ENCODE measurements around the gene BCL7C.

The BCL7C gene

DNA sequence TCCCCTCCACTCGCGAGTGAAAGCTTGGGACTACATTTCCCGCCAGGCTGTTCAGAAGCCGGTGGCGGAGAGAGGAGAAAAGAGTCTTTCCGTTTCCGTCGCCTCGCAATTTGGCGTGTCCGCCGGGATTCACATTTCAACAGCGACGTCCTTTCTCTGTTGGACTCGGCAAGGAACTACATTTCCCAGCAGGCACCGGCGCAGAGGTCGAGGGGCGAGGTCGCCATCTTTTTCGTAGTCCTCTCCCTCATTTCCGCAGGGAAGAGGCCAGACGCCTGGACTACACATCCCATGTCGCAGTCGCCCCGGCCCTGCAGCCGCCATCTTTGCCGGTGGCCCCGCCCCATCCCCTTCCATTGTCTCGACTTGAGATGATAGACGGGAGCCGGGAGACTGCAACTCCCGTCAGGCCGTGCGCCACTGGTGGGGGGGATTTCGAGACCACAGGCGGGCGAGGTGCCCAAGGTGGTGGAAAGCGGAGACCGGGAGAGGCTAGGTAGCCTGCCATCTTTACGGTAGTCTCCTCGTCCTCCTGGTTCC lies 28.6 kb upstream of the BCL7C start:
- DNase-seq: peak; percentile 100

DNA sequence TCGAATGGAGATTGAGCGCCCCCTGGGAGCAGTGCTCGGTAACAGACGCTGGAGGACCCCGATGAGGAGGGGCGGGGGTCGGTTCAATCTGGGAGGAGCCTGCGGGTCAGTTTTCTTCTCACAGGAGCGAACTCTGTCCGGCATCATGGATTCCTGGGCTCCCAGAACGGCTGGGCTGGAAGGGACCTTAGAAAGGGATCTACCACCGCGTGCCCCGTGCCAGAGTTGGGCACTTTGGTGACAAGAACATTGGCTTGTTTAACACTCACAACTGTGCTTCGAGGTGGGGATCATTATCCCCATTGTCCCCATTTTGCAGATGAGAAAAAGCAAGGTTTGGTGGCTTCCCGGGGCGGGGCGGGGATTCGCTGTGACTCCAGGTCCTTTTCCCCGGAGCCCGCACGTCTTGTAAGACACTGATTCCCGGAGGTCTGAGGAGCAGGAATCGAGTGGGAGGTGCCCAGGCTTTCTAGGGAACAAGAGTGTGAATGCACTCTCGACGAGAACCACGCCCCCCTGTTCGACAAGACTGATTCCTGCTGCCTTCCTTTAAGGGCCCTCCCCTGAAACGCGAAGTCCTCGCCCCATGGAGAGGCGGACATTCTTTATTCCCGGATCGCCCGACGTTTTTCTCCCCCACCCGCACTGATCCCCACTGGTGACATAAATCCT lies 28.0 kb upstream of the BCL7C start:
- peak; percentile 85 for DNase-seq

GRCh38 chr16:30921459-30921747 lies 27.5 kb upstream of the BCL7C start:
- DNase-seq: no peak

- no peak for DNase-seq
Observed at GRCh38 chr16:30920891-30921290, 27.0 kb upstream of the BCL7C start.

DNA sequence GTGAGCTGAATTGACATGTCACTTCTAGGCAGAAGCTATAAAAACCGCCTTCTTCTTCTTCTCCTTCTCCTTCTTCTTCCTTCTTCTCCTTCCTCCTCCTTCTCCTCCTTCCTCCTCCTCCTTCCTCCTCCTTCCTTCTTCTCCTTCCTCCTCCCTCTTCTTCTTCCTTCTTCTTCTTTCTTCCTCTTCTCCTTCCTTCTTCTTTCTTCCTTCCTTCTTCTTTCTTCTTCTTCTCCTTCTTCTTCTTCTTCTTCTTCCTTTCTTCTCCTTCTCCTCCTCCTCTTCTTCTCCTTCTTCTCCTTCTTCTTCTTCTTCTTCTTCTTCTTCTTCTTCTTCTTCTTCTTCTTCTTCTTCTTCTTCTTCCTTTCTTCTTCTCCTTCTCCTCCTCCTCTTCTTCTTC lies 24.7 kb upstream of the BCL7C start:
- no peak for DNase-seq

DNA sequence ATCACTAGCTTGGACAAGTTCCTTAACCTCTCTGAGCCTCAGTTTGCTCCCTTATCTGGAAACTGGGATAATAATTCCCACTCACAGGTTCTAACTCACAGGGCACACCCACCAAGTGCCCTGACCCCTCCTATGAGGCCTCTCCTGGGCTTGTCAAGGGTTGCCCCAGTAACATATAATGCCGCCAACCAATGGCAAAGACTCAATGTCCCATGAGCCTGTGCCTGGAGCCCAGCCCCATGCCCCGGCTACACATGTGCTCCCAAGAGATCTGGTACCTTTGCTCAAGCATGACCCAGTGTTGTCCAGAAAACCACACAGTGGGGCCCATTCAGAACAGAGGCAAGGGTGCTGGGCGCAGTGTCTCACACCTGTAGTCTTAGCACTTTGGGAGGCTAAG lies 21.0 kb upstream of the BCL7C start:
- no peak for DNase-seq

GRCh38 chr16:30912794-30913412 lies 19.0 kb upstream of the BCL7C start:
- no peak for DNase-seq

DNA sequence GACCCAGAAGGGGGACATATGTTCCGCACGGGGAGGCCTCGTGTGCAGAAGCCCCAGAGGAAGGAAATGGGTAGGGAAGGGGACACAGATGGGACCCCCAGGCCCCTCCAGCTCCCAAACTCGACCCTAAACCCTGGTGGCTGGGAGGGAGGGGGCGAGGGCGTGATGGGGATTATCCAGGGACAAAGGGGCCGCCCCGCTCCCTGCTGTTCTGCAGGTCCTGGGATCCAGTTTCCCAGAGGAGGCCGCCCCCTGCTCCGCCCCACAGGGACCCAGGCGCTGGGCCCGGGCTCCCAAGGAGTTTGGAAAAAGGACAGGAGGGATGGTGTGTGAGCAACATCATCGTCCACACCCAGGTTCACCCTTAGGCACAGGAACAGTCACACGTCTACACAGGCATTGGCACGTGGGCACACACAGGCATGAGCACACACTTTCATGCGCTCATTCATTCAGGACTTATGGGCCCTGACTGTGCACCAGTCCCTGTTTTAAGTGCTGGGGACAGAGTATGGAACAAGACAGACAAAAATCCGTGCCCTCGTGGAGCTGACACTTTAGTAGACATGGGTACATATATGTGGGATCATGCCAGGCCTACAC lies 16.7 kb upstream of the BCL7C start:
- no peak for DNase-seq

- DNase-seq: no peak
Observed at GRCh38 chr16:30907064-30907463, 13.2 kb upstream of the BCL7C start.

DNA sequence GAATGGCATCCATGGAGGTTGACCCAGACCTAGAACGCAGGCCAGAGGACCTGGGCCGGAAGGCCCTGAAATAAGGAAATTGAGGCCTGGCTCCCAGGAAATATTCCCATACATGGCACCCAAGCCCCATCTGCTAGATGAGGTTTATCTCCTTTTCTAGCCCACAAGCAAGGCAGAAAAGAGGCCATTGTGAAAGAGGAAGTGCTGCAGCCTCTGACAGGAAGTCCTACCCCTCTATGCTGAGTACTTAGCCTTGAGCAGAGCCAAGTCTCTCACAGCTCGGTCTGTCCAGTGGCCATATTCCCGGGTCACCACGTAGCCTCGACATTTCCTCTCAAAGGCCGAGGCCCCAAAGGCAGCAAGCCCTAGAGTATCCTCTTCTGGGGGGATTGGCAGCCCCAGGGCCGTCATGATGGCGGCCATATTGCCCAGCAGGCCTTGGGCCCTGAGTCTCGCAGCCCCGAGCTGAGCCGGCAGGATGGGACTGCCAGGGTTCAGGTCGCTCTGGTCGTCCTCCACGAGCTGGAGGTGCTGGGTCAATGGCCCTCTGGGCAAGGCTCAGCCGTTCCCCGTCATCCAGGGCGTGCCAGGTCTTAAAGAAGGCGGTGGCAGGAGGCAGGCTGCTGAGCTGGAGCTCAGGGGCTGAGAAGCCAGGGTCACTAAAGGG lies 10.4 kb upstream of the BCL7C start:
- DNase-seq: no peak

GRCh38 chr16:30903596-30903995 lies 9.7 kb upstream of the BCL7C start:
- DNase-seq: peak; percentile 51

- DNase-seq: no peak
Observed at GRCh38 chr16:30903002-30903401, 9.1 kb upstream of the BCL7C start.

GRCh38 chr16:30902029-30902972 lies 8.4 kb upstream of the BCL7C start:
- peak; percentile 51 for DNase-seq

DNA sequence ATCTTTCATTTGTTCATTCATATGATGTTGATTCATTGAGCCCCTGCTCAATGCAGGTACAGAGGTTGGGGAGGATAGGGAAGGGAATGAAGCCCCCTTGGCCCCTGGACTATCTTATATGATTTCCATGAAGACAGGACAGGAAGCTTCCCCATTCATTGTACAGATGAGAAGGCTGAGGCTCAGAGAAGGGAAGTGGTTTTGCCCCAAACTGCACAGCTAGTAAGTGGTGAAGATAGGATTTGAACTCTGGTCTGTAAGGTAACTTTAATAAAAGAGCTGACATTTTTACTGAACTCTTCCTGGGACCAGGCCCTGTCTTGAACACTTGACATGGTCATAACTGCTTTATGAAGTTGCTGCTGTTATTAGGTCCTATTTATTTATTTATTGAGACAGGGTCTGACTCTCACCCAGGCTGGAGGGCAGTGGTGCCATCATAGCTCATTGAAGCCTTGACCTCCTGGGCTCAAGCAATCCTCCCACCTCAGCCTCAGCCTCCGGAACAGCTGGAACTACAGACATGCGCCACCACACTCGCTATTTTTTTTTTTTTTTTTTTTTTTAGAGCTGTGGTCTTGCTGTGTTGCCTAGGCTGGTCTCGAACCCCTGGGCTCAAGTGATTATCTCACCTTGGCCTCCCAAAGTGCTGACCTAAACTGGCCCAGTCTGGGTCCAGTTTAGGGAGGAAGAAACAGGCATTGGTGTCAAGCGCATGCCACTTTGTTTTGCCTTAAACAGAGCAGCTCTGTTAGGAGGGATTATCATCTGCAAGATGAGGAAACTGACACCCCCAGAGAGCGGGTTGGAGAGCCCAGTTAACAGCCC lies 7.5 kb upstream of the BCL7C start:
- DNase-seq: no peak

DNA sequence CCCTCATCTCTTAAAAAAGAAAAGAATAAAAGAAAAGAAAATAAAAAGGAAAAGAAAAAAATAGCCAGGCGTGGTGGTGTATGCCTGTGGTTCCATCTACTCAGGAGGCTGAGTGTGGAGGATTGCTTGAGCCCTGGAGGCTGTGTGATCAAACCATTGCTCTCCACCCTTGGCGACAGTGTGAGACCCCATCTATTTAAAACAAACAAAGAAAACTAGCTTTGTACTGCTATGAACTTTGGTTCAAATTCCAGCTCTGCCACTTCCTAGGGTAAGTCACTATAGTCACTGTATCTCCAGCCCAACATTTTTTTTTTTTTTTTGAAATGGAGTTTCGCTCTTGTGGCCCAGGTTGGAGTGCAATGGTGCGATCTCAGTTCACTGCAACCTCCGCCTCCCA lies 6.7 kb upstream of the BCL7C start:
- no peak for DNase-seq

GRCh38 chr16:30899794-30900193 lies 5.9 kb upstream of the BCL7C start:
- DNase-seq: no peak

GRCh38 chr16:30896889-30897733 lies 3.2 kb upstream of the BCL7C start:
- DNase-seq: peak; percentile 92

- DNase-seq: peak; percentile 52
Observed at GRCh38 chr16:30896261-30896888, 2.5 kb upstream of the BCL7C start, which contains the start of gene CTF1. Gene CTF1 (plus strand): TSS chr16:30896614. CDS start chr16:30896644, 30 bp downstream.

DNA sequence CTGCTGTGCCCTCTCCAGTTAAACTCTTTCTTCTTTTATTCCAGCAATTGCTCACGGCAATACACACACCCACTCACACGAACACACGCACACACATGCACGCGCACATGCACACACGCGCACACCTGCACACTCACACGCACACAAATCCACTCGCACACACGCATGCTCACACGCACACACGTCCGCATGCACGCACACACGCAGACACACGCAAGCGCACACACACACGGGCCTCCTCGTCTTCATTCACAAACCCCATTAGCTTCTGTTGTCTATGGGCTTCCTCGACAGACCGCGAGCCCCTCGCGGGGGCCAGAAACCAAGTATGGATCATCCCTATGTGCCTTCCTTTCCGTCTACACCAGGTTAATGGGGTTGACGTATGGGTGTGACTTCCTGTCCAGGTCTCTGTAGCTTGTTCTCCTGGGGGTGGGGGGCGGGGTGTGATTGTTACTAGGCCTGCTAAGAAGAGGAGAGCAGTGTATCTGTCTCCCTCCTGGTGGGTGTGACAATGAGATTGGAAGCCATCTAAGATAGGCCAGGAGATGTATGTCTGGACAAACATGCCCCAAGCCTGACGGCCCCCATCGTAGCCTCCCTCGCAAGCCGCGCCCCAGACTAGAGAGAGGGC lies 1.9 kb upstream of the BCL7C start:
- no peak for DNase-seq

Measured in midbrain (tissue), 1 donor.